H1 (cell line): ENCODE results near the gene GIMAP5. TPM values are rescaled to one million over a fixed set of nuclear protein-coding genes. Genes with fewer than 3 reads are reported as not detected.

Experiments
- CTCF ChIA-PET: fragments of 300-600 bp; sonication (Branson Sonifier 250); formaldehyde crosslinking; loops from one replicate; lab custom pipeline; 2021; ENCODE audit not compliant: partially characterized antibody; lab: Charles Lee
- POLR2A ChIA-PET: fragments of 300-600 bp; sonication (Branson Sonifier 250); formaldehyde crosslinking; loops from one replicate; lab custom pipeline; 2021; ENCODE audit warnings: inconsistent platforms; ENCODE audit not compliant: partially characterized antibody; lab: Charles Lee
- DNase-seq, 2 experiments: peaks; one replicate each; pipeline versions ENCODE4 v3.0.0 to v3.0.0-alpha.2; 2010 to 2022; ENCODE audit warnings: low spot score in 2 of 2, low read depth in 1 of 2, mixed read lengths in 1 of 2
- FAIRE-seq: peaks from 2 replicates; lab custom pipeline; 2011; peaks lifted over from hg19 to GRCh38; lab: Jason Lieb, UNC
- H2AFZ ChIP-seq: 2 replicates; pipeline ENCODE4 v1.8.1; 2012; ENCODE audit warnings: low read length, inconsistent platforms
- H2AK5ac ChIP-seq: 2 replicates; pipeline ENCODE4 v1.6.1; 2013; ENCODE audit warnings: low read depth, low read length
- H2BK120ac ChIP-seq: replicated peaks from 2 replicates; pipeline ENCODE3; 2013; ENCODE audit warnings: low read depth, low read length, inconsistent platforms
- H2BK12ac ChIP-seq: 2 replicates; pipeline ENCODE4 v1.6.1; 2013; ENCODE audit warnings: low read depth, low read length
- H2BK15ac ChIP-seq: 2 replicates; pipeline ENCODE4 v1.6.1; 2013; ENCODE audit warnings: low read length
- H2BK20ac ChIP-seq: 2 replicates; pipeline ENCODE4 v1.6.1; 2013; ENCODE audit warnings: low read length
- H2BK5ac ChIP-seq: 2 replicates; pipeline ENCODE4 v1.6.1; 2013; ENCODE audit warnings: low read depth, low read length
- H3K14ac ChIP-seq: 2 replicates; pipeline ENCODE4 v1.6.1; 2013; ENCODE audit warnings: inconsistent platforms; ENCODE audit not compliant: insufficient read length
- H3K18ac ChIP-seq: 2 replicates; pipeline ENCODE4 v1.6.1; 2013; ENCODE audit warnings: low read length; ENCODE audit errors: extremely low read depth
- H3K23ac ChIP-seq: 2 replicates; pipeline ENCODE4 v1.6.1; 2013; ENCODE audit warnings: inconsistent platforms; ENCODE audit not compliant: insufficient read length
- H3K23me2 ChIP-seq: 2 replicates; pipeline ENCODE4 v1.6.1; 2013; ENCODE audit warnings: low read depth, low read length
- H3K27ac ChIP-seq: 2 replicates; pipeline ENCODE4 v1.6.1; 2011; ENCODE audit warnings: low read depth, low read length, inconsistent platforms
- H3K27me3 ChIP-seq, 4 experiments: replicated peaks in 1 of 4; 1 replicate in 1 of 4; 2 replicates in 3 of 4; pipeline versions ENCODE4 v1.6.1 to v1.8.1; 2011 to 2013; ENCODE audit warnings: low read length in 3 of 4, mild to moderate bottlenecking in 3 of 4, inconsistent platforms in 2 of 4, mixed read lengths in 2 of 4, moderate library complexity in 1 of 4; ENCODE audit not compliant: control insufficient read depth in 3 of 4, insufficient read depth in 3 of 4; ENCODE audit errors: extremely low read depth in 1 of 4
- H3K36me3 ChIP-seq, 4 experiments: 2 replicates each; pipeline versions ENCODE4 v1.6.1 to v1.8.1; 2011 to 2013; ENCODE audit warnings: mild to moderate bottlenecking in 4 of 4, low read length in 3 of 4, moderate library complexity in 2 of 4, control low read depth in 1 of 4, inconsistent platforms in 1 of 4; ENCODE audit not compliant: insufficient read depth in 4 of 4, control insufficient read depth in 2 of 4
- H3K4ac ChIP-seq: replicated peaks from 2 replicates; pipeline ENCODE3; 2013; ENCODE audit warnings: low read length, low read depth, mixed read lengths, inconsistent platforms; ENCODE audit not compliant: insufficient read length
- H3K4me1 ChIP-seq, 4 experiments: replicated peaks in 1 of 4; 1 replicate in 1 of 4; 2 replicates in 3 of 4; pipeline versions ENCODE4 v1.6.1 to v1.8.1; 2011 to 2013; ENCODE audit warnings: low read length in 3 of 4, inconsistent platforms in 2 of 4, mixed read lengths in 1 of 4; ENCODE audit not compliant: insufficient read depth in 4 of 4, control insufficient read depth in 3 of 4
- H3K4me2 ChIP-seq, 2 experiments: 2 replicates each; pipeline versions ENCODE4 v1.6.1 to v1.8.1; 2011 to 2013; ENCODE audit warnings: low read depth in 2 of 2, low read length in 2 of 2, control low read depth in 1 of 2, inconsistent platforms in 1 of 2, mild to moderate bottlenecking in 1 of 2; ENCODE audit not compliant: insufficient read depth in 1 of 2
- H3K4me3 ChIP-seq, 4 experiments: fragments of 200-600, 300-600 bp in 1 of 4; sonication (generic), shearing (Covaris generic), sonication (Bioruptor Twin) in 1 of 4; 2 replicates each; pipeline versions ENCODE4 v1.5.1 to v1.8.1; 2011 to 2016; ENCODE audit warnings: low read length in 4 of 4, low read depth in 3 of 4, control low read depth in 2 of 4, inconsistent platforms in 2 of 4, mild to moderate bottlenecking in 2 of 4, mixed read lengths in 1 of 4, moderate library complexity in 1 of 4; ENCODE audit not compliant: insufficient read depth in 2 of 4; ENCODE audit errors: extremely low read depth in 1 of 4
- H3K56ac ChIP-seq: replicated peaks from 2 replicates; pipeline ENCODE3; 2013; ENCODE audit warnings: low read depth, mild to moderate bottlenecking, mixed read lengths, low read length, inconsistent platforms; ENCODE audit not compliant: insufficient read length
- H3K79me1 ChIP-seq: 2 replicates; pipeline ENCODE4 v1.6.1; 2013; ENCODE audit warnings: low read depth, low read length, control low read depth
- H3K79me2 ChIP-seq, 2 experiments: 2 replicates each; pipeline versions ENCODE4 v1.6.1 to v1.8.1; 2012 to 2013; ENCODE audit warnings: low read length in 2 of 2, mild to moderate bottlenecking in 2 of 2, inconsistent platforms in 1 of 2; ENCODE audit not compliant: insufficient read depth in 2 of 2, control insufficient read depth in 1 of 2
- H3K9ac ChIP-seq, 4 experiments: replicated peaks in 1 of 4; 1 replicate in 1 of 4; 2 replicates in 3 of 4; pipeline versions ENCODE4 v1.6.1 to v1.8.1; 2011 to 2013; ENCODE audit warnings: low read depth in 3 of 4, low read length in 3 of 4, control low read depth in 2 of 4, mild to moderate bottlenecking in 2 of 4, moderate library complexity in 2 of 4, inconsistent platforms in 1 of 4; ENCODE audit errors: extremely low read depth in 1 of 4
- H3K9me3 ChIP-seq, 2 experiments: 2 replicates each; pipeline versions ENCODE4 v1.6.1 to v1.8.1; 2012 to 2013; ENCODE audit warnings: mild to moderate bottlenecking in 2 of 2, moderate library complexity in 2 of 2, control low read depth in 1 of 2, inconsistent platforms in 1 of 2, low read depth in 1 of 2, low read length in 1 of 2, mixed read lengths in 1 of 2; ENCODE audit not compliant: insufficient read depth in 2 of 2
- H4K20me1 ChIP-seq, 2 experiments: replicated peaks in 1 of 2; 2 replicates each; pipeline versions ENCODE3 to v1.8.1; 2011 to 2013; ENCODE audit warnings: inconsistent platforms in 2 of 2, low read length in 2 of 2, mild to moderate bottlenecking in 1 of 2; ENCODE audit not compliant: insufficient read depth in 2 of 2, control insufficient read depth in 1 of 2
- H4K5ac ChIP-seq: 2 replicates; pipeline ENCODE4 v1.6.1; 2013; ENCODE audit warnings: low read length, low read depth, mixed read lengths, inconsistent platforms; ENCODE audit not compliant: insufficient read length
- H4K8ac ChIP-seq: 2 replicates; pipeline ENCODE4 v1.8.0; 2013; ENCODE audit warnings: mild to moderate bottlenecking, moderate library complexity, low read length, inconsistent platforms; ENCODE audit not compliant: insufficient read depth; ENCODE audit errors: extremely low read depth
- H4K91ac ChIP-seq: replicated peaks from 2 replicates; pipeline ENCODE3; 2013; ENCODE audit warnings: low read length, mixed read lengths, inconsistent platforms; ENCODE audit not compliant: insufficient read length
- BCL11A ChIP-seq, 2 experiments: IDR thresholded peaks; one replicate each; pipeline ENCODE4 v1.6.1; 2011; ENCODE audit warnings: low read depth in 2 of 2, low read length in 2 of 2, mild to moderate bottlenecking in 2 of 2
- EZH2 ChIP-seq: fragments of 200-600 bp; sonication (generic); IDR thresholded peaks from 2 replicates; pipeline ENCODE4 v1.7.1; 2012; ENCODE audit warnings: low read depth, mild to moderate bottlenecking, moderate library complexity, low read length, inconsistent platforms; ENCODE audit not compliant: severe bottlenecking
- GTF2F1 ChIP-seq: IDR thresholded peaks from 2 replicates; pipeline ENCODE4 v1.6.1; 2012; ENCODE audit warnings: low read depth, low read length, improper control_type of control experiment, borderline replicate concordance
- RNF2 ChIP-seq: fragments of 200-900, 300-1000 bp; sonication (generic); IDR thresholded peaks from 2 replicates; pipeline ENCODE4 v1.7.1; 2016; ENCODE audit warnings: borderline replicate concordance, low read depth, mild to moderate bottlenecking, antibody characterized with exemption, low read length; ENCODE audit not compliant: poor library complexity, severe bottlenecking; ENCODE audit errors: missing control alignments
- TCF12 ChIP-seq: IDR thresholded peaks from 2 replicates; pipeline ENCODE4 v1.6.1; 2011; ENCODE audit warnings: low read depth, mild to moderate bottlenecking, low read length
- WGBS, 2 experiments: shearing (Covaris generic) in 1 of 2; methylation state at CpG; one replicate each; pipeline versions ENCODE4 v1.1.6 to v1.1.7; 2013 to 2015; ENCODE audit warnings: low lambda C conversion rate in 2 of 2, mixed read lengths in 2 of 2, inconsistent platforms in 1 of 2, low coverage in 1 of 2, missing lambda C conversion rate in 1 of 2; ENCODE audit not compliant: insufficient replicate concordance in 2 of 2, insufficient coverage in 1 of 2, insufficient read length in 1 of 2; ENCODE audit errors: extremely low coverage in 1 of 2, missing lambda C conversion rate in 1 of 2; 5-methylcytosine and 5-hydroxymethylcytosine counted together
- polyA plus RNA-seq, 7 experiments: library from polyadenylated mRNA; depleted of rRNA in 3 of 7; stranded (reverse) in 5 of 7; unstranded in 2 of 7; fragments of >200 nt in 5 of 7; fragments of 200-250 nt in 2 of 7; gene quantifications; 1 replicate in 5 of 7; 2 replicates in 1 of 7; 4 replicates in 1 of 7; pipeline versions ENCODE4 v1.2.1 to v1.2.3, GENCODE V29; 2011 to 2013; ENCODE audit warnings: missing spikeins in 2 of 7, mixed read lengths in 2 of 7
- total RNA-seq: library from RNA; stranded (reverse); fragmentation: NEBNext Ultra II Directional; extraction: Animal tissue kit (Norgen Biotek cat#: 25700); gene quantifications from 2 replicates; pipeline ENCODE4 v1.2.1, GENCODE V29; 2021

GIMAP5 gene
- total and polyA plus RNA-seq, 2 of the 8 experiments (the other 6 are each of a cell fraction or from before 2014, with no cell fraction given), result not detected

DNA sequence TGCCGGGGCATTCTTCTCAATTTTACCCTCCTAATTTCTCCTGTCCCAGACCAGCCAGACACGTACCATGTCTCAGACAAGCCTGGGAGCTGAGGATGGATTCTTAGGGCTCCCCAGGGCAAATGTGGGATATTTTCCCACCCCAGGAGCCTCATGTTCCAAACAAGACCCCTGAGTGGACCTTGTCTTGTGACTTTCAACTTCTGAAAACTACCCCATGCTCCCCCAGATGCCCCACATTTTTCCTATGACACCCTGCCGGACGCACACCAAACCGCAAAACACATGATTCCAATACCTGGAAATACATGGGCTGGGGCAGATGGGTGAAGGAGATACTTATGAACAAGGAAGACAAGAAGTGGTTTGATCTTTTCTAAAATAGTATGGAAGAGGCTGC, 874 bp downstream of the GIMAP5 start:
- Histone ChIP-seq H3K23ac (no peak overlapping the region), H4K8ac (no peak overlapping the region), H3K18ac (no peak overlapping the region), H3K4ac (no peak overlapping the region), H3K36me3 (peaks cover 0 to 5% (median 0%) of the 10 kb centered on the region in 4 experiments; a peak in 1 of 8 replicates), H2AK5ac (no peak overlapping the region), H3K23me2 (no peaks in the 10 kb centered on the region), H3K27ac (no peak overlapping the region), H2BK120ac (no peak overlapping the region), H3K56ac (no peak overlapping the region), H3K27me3 (peaks cover 88 to 97% (median 97%) of the 10 kb centered on the region in 4 experiments), H3K4me1 (peaks cover 0 to 2% (median 0%) of the 10 kb centered on the region in 4 experiments; a peak in 1 of 7 replicates), H3K79me2 (no peaks in the 10 kb centered on the region), H2BK5ac (no peak overlapping the region), H3K79me1 (no peaks in the 10 kb centered on the region), H3K4me3 (no peak overlapping the region), H2AFZ (no peak overlapping the region), H4K91ac (no peak overlapping the region), H3K4me2 (no peak overlapping the region), H4K5ac (no peak overlapping the region), H3K14ac (no peak overlapping the region), H3K9ac (no peak overlapping the region), H2BK15ac (no peak overlapping the region), H4K20me1 (peaks cover 10 to 32% of the 10 kb centered on the region in 2 experiments), H3K9me3 (peaks cover 0 to 13% of the 10 kb centered on the region in 2 experiments; a peak in 2 of 4 replicates), H2BK12ac (no peak overlapping the region), H2BK20ac (no peak overlapping the region)
- FAIRE-seq (no peak), DNase-seq (no peak)
- CTCF ChIA-PET, result interaction anchor here (1.1 to 1.2 kb wide), 2 partner anchors 12 to 160 kb away, joined by 3 to 4 read pairs; no protein-coding TSS in a partner anchor
- POLR2A ChIA-PET, result no interaction called here
- WGBS, 2 experiments, result 76% methylated on average over 5 of the region's 5 CpGs; no CpG with 5 or more reads in 1 of the 2 experiments
- TF ChIP-seq TCF12 (no peak), EZH2 (peak; percentile 32), GTF2F1 (no peak), BCL11A (IDR thresholded peaks at IDR 0.05; ENCODE audit: low read depth in 2 of 2, low read length in 2 of 2) (no peak), RNF2 (no peak)
